SIG-M5 treated with dmso at 0.1 percent for 504 hours (cell line): ENCODE measurements around the gene MXRA8.
"Not testable (repeated sequence)": the region's sequence is repeated elsewhere in the genome, so short reads cannot be mapped to it uniquely, and the experiment has no call there.

ENCODE experiments used
- DNase-seq: peaks from one replicate; lab custom pipeline; 2025; ENCODE audit not compliant: unreplicated experiment; lab: John Stamatoyannopoulos, UW

Gene MXRA8, protein sequence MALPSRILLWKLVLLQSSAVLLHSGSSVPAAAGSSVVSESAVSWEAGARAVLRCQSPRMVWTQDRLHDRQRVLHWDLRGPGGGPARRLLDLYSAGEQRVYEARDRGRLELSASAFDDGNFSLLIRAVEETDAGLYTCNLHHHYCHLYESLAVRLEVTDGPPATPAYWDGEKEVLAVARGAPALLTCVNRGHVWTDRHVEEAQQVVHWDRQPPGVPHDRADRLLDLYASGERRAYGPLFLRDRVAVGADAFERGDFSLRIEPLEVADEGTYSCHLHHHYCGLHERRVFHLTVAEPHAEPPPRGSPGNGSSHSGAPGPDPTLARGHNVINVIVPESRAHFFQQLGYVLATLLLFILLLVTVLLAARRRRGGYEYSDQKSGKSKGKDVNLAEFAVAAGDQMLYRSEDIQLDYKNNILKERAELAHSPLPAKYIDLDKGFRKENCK

DNA sequence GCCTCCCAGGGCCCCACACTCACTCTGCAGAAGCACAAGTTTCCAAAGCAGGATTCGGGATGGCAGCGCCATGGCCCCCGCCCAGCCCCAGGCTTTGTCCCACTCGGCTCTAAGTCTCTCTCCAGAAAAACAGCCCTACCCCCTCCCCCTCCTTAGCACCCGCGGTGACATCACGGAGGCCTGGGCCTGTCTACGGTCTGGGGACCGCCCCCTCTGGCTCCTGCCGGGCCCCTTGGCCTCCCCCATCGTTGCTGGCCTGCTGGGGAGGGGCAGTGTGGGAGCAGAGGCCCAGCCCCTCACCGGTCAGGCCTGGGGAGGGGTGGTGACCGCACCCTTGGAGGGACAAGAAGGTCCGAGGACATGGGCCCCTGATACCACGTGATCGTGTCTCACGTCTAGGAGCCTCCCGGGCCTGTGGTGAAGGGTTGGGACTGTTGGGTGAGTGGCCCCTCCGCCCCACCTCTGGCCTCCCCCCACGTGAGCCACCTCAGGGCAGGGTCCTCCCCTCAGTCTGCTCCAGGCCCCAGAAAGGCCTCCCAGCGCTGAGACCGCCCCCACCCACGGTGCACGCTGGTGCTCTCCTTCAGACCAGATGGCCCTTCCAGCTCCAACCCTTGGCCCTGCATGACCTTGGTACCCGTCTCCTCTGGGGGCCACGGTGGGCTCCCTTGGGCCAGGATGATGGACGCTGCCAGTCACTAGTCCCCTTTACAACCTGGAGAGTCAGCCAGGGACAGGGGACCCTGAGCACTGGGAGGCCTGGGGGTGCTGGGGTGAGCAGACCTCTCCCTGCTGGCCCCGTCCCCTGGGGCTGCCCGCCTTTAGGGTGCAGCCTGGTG is at the start of gene MXRA8:
Gene MXRA8 (minus strand): TSS at position 123 of the 839 bp plus-strand sequence. CDS start 51 bp downstream, at position 72.
- DNase-seq = no peak

DNA sequence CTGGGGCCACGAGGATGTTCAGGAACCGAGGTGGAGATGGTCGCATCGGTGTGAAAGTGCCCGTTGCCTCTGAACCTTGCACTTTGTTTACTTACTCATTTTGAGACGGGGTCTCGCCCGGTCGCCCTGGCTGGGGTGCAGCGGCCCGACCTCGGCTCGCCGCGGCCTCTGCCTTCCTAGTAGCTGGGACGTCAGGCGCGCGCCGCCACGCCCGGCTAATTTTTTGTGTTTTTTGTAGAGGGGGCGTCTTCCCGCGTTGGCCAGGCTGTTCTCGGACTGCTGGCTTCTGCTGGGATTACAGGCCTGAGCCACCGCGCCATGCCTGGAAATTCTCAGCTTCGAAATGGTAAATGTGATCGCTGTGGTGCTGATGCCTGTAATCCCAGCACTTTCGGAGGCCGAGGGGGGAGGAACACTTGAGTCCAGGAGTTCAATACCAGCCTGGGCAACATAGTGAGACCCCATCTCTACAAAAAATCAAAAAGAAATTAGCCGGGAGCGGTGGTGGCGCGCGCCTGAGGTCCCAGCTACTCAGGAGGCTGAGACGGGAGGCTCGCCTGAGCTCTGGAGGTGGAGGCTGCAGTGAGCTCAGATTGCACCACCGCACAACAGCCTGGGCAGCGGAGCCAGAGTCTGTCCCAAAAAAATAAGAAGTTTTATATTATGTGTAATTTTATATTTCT is 49.4 kb upstream of the MXRA8 start:
- no peak for DNase-seq

DNA sequence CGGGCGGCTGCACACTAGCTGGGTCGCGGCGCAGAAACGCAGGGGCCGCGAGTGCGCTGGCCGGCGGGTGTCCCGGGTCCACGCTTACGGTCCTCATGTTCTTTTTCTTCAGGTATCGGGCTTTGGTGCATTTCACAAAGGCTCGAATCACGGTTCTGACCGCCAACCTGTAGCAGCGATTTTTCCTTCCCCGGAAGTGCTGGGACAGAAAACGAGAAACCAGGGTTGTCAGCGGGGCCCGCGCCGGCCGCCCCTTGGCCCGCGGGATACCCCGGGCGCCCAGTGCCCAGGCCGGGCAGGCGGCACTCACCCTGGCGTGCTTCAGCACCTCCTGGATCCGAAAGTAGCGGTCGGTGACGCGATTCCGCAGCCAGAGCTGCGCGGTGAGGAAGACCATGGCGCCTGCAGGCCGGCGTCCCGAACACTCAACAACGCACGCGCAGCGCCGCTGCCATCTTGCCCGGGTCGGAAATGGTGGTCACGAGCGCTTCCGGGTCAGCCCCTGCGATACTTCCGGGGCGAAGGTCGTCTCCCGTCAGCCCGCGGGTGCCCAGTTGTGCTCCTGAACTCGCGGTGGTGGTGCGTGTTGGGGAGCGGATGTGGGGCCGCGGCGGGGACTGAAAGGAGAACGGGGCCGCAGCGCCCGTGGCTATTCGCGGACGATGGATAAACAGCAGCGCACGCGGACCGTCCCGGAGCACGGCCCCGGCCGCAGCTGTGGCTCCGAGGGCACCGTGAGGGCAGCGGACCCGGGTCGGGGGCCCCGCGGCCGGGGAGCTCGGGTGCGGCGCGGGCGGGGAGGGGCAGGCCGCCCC is 48.7 kb upstream of the MXRA8 start, which contains the start of gene MRPL20:
Gene MRPL20 (minus strand): TSS at position 473 of the 815 bp plus-strand sequence. CDS start 76 bp downstream, at position 397.
- peak; percentile 88 for DNase-seq

DNA sequence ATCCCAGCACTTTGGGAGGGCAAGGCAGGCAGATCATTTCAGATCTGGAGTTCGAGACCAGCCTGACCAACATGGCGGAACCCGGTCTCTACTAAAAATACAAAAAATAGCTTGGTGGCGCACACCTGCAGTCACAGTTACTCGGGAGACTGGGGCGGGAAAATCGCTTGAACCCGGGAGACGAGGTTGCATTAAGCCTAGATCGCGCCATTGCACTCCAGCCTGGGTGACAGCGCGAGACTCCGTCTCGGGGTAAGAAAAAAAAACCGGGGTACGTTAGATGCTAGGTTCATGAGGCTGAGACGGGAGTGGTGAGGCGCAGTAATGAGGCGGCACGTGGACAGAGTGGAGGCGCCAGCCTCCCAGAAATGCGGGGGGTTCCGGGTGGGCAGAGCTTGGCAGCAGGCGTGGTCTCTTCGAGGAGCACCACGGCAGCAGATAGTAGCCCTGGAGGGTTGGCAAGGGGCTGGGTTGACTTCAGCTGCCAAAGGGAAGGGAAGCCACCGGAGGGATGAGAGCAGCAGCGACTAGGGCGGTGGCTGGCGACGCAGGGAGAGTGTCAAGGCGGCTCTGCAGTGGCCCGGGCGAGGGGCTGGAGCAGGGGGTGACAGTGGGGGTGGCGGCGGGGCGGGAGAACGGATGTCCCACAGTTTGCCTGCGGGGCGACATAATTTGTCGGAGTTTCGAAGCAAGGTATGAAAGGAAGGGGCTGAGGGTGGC is 47.9 kb upstream of the MXRA8 start:
- no peak for DNase-seq

DNA sequence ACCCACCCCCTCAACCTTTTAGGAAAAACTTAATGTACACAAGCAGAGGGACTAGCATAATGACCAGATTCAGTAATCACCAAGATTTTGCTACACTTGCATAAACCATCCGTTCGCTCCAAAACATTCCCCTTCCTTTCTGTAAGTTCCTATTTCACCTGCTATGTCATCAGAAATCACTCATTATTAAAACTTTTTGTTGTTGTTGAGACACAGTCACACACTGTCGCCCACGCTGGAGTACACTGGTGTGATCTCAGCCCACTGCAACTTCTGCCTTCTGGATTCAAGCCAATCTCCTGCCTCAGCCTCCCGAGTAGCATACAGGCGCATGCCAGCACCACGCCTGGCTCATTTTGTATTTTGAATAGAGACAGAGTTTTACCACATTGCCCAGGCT is 45.3 kb upstream of the MXRA8 start:
- no peak for DNase-seq

DNA sequence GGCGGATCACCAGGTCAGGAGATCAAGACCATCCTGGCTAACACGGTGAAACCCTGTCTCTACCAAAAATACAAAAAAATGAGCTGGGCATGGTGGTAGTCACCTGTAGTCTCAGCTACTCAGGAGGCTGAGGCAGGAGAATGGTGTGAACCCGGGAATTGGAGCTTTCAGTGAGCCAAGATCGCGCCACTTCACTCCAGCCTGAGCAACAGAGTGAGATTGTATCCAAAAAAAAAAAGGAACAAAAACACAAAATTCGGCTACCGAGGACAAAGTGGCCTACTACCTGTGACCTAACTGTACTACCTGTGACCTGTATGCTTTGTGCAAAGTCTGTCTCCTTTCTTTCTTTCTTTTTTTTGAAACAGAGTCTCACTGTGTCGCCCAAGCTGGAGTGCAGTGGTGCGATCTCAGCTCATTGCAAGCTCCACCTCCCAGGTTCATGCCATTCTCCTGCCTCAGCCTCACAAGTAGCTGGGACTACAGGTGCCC is 44.6 kb upstream of the MXRA8 start:
- DNase-seq = not testable (repeated sequence)

DNA sequence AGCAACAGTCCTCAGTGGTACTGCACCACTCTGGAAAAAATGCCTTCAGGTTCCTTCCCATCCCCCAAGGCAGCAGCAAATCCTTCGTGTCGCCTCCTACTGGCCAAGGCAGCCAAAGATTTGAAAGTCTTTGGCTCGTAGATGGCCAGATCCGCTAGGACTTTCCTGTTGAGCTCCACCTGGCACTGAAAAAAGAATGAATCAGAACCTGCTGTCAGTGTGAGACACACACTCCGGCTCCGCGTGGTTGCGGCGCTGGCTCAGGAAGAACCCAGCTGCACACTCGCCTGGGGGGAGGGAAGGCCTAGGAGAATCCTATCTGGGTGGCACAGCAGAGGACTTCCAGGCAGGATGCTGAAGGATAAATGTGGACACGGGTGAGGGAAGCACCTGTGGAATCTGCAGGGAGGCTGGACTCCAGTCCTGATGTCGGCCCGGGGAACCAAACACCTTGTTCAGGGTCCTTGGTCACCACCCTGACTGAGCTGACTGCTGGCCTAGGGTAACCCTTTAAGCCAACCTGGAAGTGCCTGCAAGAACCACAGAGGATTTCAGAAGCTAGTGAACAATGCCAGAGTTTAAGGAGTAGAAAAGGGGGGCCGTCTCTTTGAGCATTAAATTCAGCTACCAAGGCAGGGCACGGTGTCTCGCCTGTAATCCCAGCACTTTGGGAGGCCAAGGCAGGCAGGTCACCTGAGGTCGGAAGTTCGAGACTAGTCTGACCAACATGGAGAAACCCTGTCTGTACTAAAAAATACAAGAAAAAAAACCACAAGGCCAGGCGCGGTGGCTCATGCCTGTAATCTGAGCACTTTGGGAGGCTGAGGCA is 43.9 kb upstream of the MXRA8 start:
- DNase-seq = peak; percentile 29

DNA sequence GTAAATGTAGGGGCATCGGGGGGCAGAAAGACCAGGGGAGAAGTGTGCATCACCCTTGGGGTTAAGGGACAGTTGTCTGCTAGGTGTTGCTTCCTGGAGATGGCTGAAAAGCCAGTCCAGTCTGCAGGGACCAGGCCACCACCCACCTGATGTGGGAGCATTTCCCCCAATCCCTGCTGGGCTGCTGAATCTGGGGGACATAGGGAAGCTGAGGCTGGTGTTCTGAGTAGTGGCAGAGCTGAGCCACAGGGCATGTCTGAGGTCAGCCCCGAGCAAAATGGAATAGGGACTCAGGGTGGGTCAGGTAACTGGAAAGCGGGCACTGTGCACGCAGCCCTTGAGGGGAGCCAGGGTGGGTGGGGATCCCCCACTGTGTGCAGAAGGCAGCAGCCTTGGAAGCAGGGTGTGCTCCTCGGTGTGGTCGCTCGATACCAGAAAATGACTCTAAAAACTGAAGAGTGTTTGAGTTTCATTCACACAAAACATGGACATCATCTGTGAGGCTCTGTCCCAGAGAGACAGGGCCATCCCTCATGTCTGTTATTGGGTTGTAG is 43.2 kb upstream of the MXRA8 start:
- no peak for DNase-seq

DNA sequence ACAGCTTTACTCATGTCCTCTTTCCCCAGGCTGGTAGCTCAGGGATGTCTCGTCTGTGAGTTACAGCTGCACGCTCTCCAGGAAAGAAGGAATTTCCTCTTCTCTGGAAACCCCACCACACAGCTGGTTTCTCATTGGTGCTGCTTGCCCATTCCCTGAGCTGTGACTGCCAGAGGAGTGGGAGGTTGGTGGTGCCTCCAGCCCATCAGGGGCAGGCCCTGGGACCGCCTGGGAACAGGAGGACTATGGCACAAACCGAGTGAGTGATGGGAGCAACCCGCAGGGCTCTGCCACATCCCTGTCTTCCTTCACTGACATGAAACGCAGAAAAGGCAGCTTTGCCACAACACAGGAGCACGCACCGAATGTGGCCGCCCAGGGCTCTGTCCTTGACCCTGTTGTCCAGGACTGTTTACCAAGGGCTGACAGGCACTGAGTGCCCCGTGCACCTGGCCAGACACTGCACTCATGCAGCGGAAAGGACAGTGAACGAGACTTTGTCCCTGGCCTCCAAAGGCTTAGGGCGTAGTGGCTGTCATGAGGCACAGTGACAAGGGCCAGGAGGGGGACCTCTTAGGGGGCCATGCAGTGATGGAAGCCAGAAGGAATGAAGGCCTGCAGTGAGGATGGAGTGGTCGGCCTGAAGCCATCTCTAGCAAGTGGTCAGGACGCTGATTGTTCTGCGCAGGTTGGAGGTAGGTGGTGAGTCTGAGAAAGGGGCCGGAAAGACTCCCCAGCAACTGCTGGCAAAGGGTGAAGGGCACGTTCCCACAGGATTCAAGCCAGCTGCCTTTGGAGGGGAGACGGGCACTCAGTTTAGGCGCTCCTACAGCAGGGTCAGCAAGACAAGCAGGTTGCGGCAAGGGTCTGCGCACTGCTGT is 42.5 kb upstream of the MXRA8 start:
- DNase-seq = no peak

DNA sequence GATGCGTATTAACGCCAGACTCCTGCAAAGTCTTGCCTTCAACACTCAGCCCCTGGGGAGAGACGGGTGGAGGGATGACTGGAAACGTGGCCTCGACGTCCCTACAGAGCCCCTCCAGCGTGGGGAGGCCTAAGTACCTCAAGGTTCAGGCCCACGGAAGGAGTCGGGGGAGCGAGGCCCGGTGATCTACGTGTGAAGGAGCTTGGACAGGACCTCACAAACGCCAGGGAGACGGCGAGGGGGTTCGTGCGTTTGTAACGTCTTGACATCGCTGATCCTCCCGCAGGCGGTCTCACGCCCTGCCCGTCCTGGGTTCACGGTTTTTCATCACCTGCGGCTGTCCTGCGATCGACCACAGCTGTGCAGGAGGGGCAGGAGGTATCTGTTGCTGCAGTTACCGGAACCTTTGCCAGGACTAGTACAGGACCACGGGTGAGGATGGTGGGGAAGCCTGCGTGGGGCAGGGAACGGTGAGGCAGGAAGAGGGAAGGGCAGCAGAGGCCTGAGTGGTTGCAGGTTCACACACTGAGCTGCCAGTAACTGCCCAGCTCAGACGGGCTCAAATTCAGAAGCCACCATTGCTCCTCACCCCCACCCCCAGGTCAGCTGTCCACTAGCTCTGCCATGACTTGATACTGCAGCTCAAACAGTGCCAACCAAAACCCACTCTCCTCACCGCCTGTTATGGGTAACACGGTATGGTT is 41.7 kb upstream of the MXRA8 start:
- no peak for DNase-seq

DNA sequence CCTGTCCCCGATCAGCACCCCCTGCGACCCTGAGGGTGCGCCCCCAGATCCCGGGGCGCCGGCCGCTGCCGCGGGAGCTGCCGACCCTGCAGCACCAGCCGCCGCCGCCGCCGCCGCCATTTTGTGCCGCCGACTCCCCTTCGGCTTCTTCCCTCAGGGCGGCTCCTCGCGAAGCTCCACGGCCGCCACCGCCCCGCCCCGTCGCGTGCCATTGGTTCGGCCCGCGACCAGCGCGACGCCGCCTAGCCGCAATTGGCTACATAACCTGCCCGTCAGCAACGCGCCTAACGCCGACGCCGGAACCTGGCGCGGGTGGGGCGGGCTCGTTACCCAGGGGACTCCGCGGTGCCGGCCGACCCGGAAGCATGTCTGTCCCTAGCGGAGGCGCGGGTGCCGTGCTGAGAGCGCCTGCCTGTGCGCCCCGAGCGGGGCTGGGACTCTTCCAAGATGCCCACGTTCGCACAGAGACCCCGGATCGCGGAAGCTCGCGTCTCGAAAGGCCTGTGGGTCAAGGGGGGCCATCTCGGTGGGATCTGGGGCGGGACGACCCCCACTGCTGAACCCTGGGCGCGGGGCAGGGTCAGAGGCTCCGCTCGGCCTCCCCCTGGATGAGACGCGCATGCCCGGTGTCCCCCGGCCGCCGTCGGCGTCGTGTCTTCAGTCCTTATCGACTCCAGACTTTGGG is 41.0 kb upstream of the MXRA8 start, which contains the start of gene CCNL2:
Gene CCNL2 (minus strand): TSS at position 149 of the 685 bp plus-strand sequence. CDS start 29 bp downstream, at position 120.
- DNase-seq = peak; percentile 89

DNA sequence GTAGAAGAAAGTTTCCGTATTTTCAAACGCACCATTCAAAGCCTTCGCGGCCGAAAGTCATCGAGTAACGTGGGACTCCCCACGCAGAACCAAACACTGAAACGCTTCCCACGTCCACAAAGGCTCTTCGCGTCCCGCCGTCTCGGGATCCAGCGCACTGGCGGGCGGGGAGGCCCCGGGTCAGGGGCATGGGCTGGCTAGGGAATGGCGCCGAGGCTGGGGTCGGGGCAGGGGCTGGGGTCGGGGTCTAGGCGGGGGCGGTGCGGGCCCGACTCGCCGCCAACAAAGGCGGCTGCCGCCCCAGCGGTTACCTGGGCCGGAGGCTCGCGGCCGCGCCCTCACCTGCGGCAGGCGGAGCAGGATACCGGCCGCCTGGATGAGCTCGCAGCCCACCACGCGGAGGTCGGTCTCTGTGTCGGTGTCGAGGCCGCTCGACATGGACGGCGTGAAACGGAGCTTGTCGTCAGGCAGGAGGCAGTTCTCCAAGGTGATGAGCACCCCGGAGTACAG is 40.4 kb upstream of the MXRA8 start:
- no peak for DNase-seq

DNA sequence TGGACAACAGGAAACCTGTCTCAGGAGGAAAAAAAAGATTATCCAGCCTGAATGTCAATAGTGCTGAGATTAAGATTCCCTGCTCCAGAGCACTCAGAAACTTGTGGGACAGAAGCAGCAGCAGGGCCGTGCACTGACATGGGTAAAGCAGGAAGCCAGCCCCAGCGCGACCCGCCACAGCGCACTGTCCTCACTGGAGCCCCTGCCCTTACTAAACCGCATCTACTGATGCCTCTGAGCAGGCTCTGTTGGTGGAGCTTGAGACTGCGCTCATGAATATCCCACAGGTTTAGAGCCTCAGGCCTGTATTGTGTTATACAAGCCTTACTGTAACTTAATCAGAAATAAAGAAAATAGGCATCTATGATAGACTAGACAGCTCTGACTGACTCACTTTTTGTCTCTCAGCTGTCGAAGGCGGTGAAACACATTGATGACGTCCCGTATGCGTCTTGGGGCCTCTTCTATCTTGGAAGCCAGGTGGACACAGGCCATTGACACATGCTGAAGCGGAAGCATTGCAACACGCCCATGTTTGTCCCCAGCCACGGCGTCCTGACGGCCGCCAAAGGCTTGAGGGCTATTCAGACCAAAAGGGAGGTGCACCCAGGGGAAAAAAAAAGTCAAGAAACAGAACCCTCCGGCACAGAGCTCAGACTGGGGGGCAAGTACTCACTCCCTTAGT is 39.6 kb upstream of the MXRA8 start:
- peak; percentile 60 for DNase-seq

DNA sequence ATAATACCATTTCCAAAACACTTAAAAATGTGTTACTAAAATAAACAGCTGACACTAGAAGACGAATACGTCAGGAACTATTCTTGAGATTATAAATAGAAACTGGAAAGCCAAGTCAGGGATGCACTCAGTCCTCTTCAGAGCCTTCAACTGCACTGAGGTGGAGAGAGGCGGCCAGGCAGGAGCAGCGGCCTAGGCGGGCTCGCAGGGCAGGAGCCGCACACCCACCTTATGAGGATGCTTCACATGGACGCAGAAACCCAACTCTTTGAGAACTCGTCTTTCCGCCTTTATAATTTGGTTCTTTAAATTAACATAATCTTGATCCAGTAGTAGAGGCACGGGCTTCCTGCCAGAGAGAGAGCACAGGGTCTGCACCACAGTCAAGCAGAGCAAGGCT is 36.8 kb upstream of the MXRA8 start:
- no peak for DNase-seq

DNA sequence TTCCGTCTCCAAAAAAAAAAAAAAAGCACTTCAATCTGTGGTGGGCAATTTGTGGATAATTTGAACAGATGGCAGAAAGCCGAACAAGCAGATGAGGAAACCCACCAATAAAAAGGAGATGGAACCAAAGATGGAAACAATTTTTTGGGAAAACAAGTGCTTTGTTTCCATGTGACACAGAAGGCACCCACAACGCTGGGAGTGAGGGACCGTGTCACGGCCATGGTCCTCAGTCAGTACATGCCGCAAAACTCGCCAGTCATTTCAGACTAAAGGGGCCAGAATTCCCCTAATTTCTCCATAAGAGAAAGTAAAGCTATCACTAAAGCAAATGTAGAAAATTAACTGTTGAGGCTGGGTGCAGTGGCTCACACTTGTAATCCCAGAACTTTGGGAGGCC is 35.8 kb upstream of the MXRA8 start:
- no peak for DNase-seq
